ENCODE measurements around the gene ALK.
A peak's percentile ranks its signal among the peaks of the same experiment; 100 is the strongest.

The ALK gene

DNA sequence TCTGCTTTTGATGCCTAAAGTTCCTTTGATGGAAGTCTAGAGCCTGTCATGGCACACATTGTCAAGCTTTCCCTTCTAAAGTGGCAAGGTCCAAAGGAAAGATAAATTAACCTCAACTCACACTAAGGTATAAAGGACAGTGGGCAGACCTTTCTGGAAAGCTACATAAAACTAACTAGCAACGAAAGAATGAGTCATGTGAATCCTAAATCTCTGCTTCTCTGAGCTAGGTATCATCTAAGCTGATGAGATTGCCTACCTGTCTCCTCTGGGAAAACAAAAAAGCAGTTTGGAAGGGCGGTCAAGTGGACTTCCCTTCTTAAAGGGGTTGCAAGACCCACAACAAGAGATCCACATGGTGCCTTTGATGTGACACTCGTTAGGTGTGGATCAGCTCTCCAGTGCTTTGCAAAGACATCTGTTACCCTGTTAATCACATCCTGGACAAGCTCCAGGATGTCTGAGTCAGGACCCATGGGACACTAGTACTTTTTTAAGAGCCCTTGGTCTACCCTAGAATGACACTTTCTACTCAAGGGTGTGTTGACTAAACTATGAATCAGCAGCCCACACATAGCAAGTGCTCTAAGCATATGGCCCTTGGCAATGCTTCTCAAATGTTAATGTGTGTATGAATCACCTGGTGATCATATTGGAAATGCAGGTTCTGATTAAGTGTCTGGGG lies 173.5 kb downstream of the ALK start:
- H4K20me1 ChIP-seq (ENCODE audit: insufficient read depth, low read length) = no peaks in the 10 kb centered on the region

DNA sequence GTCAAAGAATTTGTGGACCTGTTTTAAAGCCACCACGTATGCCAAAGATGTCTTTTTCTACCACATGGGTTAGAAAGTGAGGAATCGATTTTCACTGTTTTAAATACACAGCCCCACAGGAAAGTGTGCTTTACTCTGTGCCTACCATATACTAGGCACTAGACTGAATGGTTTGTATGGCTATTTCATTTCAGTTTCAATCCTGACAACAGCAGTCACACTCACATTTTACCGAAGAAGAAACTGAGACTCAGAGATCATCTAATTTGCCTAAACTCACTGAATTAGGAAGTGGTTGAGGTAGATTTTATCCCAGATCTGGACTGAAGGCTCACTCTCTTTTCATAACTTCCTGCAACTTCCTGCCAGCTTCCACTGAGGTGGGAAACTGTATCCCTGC lies 176.4 kb downstream of the ALK start:
- Histone ChIP-seq H3K9ac (ENCODE audit: low read length) (peak overlapping the region; percentile 25; the same call in 1 of the 2 replicates), H4K20me1 (ENCODE audit: insufficient read depth, low read length) (no peaks in the 10 kb centered on the region), H3K4me3 (ENCODE audit: low read length) (peak overlapping the region; percentile 41; the same call in 1 of the 2 replicates), H2AFZ (ENCODE audit: low read depth, low read length) (no peak overlapping the region), H3K4me2 (ENCODE audit: low read length) (peak overlapping the region; percentile 74), H3K79me2 (ENCODE audit: low read length) (no peaks in the 10 kb centered on the region), H3K27me3 (ENCODE audit: low read depth, low read length) (0 out of 2 replicates have a peak, but pooled peaks cover 4% of the 10 kb centered on the region), H3K27ac (ENCODE audit: low read length) (peak overlapping the region; percentile 42; the same call in 1 of the 2 replicates), H3K36me3 (replicated peaks; ENCODE audit: low read depth, low read length) (no peaks in the 10 kb centered on the region), H3K4me1 (ENCODE audit: low read length) (peaks cover 49% of the 10 kb centered on the region), H3K9me3 (ENCODE audit: insufficient read depth, low read length) (no peaks in the 10 kb centered on the region)
- TF ChIP-seq, protein P1, sequence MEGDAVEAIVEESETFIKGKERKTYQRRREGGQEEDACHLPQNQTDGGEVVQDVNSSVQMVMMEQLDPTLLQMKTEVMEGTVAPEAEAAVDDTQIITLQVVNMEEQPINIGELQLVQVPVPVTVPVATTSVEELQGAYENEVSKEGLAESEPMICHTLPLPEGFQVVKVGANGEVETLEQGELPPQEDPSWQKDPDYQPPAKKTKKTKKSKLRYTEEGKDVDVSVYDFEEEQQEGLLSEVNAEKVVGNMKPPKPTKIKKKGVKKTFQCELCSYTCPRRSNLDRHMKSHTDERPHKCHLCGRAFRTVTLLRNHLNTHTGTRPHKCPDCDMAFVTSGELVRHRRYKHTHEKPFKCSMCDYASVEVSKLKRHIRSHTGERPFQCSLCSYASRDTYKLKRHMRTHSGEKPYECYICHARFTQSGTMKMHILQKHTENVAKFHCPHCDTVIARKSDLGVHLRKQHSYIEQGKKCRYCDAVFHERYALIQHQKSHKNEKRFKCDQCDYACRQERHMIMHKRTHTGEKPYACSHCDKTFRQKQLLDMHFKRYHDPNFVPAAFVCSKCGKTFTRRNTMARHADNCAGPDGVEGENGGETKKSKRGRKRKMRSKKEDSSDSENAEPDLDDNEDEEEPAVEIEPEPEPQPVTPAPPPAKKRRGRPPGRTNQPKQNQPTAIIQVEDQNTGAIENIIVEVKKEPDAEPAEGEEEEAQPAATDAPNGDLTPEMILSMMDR (IDR thresholded peaks at IDR 0.05; ENCODE audit: low read depth, low read length) = no peak
- no peak for TF ChIP-seq EZH2phosphoT487 (IDR thresholded peaks at IDR 0.05; ENCODE audit: low read depth)

More for the DNA sequence above, 173.5 kb downstream of the ALK start:
- H3K9ac ChIP-seq (ENCODE audit: low read length) = no peak overlapping the region
- H2AFZ ChIP-seq (ENCODE audit: low read depth, low read length) = no peak overlapping the region
- H3K27ac ChIP-seq (ENCODE audit: low read length) = no peak overlapping the region
- H3K4me3 ChIP-seq (ENCODE audit: low read length) = no peak overlapping the region
- TF ChIP-seq EZH2phosphoT487 (IDR thresholded peaks at IDR 0.05; ENCODE audit: low read depth) = no peak
- TF ChIP-seq, protein P1 (IDR thresholded peaks at IDR 0.05; ENCODE audit: low read depth, low read length) = no peak
- 0 out of 2 replicates have a peak, but pooled peaks cover 7% of the 10 kb centered on the region for H3K27me3 ChIP-seq (ENCODE audit: low read depth, low read length)
- no peaks in the 10 kb centered on the region for H3K79me2 ChIP-seq (ENCODE audit: low read length)
- H3K9me3 ChIP-seq (ENCODE audit: insufficient read depth, low read length) = no peaks in the 10 kb centered on the region
- no peak overlapping the region for H3K4me2 ChIP-seq (ENCODE audit: low read length)
- peaks cover 69% of the 10 kb centered on the region for H3K4me1 ChIP-seq (ENCODE audit: low read length)
- H3K36me3 ChIP-seq (replicated peaks; ENCODE audit: low read depth, low read length) = no peaks in the 10 kb centered on the region

DNA sequence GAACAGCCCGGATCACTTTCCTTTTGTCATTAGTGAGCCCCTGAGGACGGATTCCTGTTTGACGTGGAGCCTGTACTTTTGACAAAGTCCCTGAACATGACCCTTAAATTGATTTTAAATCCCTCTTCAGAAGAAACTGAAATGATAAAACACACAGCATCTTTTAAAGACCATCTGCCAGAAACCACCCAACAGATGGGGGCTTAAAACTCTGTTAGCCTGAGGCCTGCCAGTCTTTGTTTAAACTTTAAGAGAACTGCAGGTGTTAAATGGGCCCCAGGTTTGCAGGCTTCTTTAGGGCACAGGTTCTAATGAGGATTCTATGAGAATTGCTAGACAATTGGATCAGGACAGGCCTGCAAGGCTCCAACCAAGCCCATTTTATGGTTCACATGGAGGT lies 177.9 kb downstream of the ALK start:
- no peaks in the 10 kb centered on the region for H3K36me3 ChIP-seq (replicated peaks; ENCODE audit: low read depth, low read length)
- H3K4me1 ChIP-seq (ENCODE audit: low read length) = peaks cover 51% of the 10 kb centered on the region
- H2AFZ ChIP-seq (ENCODE audit: low read depth, low read length) = no peak overlapping the region
- no peak overlapping the region for H3K9ac ChIP-seq (ENCODE audit: low read length)
- H3K4me2 ChIP-seq (ENCODE audit: low read length) = no peak overlapping the region
- 0 out of 2 replicates have a peak, but pooled peaks cover 4% of the 10 kb centered on the region for H3K27me3 ChIP-seq (ENCODE audit: low read depth, low read length)
- H3K4me3 ChIP-seq (ENCODE audit: low read length) = no peak overlapping the region
- H3K79me2 ChIP-seq (ENCODE audit: low read length) = no peaks in the 10 kb centered on the region
- H4K20me1 ChIP-seq (ENCODE audit: insufficient read depth, low read length) = no peaks in the 10 kb centered on the region
- no peaks in the 10 kb centered on the region for H3K9me3 ChIP-seq (ENCODE audit: insufficient read depth, low read length)
- H3K27ac ChIP-seq (ENCODE audit: low read length) = no peak overlapping the region
- no peak for TF ChIP-seq EZH2phosphoT487 (IDR thresholded peaks at IDR 0.05; ENCODE audit: low read depth)
- TF ChIP-seq, protein P1 (IDR thresholded peaks at IDR 0.05; ENCODE audit: low read depth, low read length) = no peak

DNA sequence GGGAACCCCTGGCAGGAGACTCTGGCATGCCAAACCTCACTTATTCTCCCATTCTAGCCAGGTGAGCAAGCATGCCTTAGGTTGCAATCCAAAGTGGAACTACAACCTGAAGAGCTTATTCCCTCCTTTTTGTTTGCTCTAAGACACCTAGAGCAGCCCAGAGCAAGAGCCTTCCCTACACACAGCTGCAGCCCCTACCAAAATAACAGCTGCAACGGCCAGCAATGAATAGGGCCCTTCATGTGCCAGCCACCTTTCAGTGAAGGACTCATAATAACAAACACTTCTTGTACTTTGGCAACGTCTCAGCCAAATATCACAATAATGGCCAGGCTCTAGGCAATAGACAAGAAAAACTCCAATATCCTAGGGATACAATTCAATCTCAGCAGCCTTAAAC lies 178.7 kb downstream of the ALK start:
- Histone ChIP-seq H3K9ac (ENCODE audit: low read length) (no peak overlapping the region), H3K4me2 (ENCODE audit: low read length) (no peak overlapping the region), H2AFZ (ENCODE audit: low read depth, low read length) (no peak overlapping the region), H4K20me1 (ENCODE audit: insufficient read depth, low read length) (no peaks in the 10 kb centered on the region), H3K79me2 (ENCODE audit: low read length) (no peaks in the 10 kb centered on the region), H3K27ac (ENCODE audit: low read length) (no peak overlapping the region), H3K9me3 (ENCODE audit: insufficient read depth, low read length) (no peaks in the 10 kb centered on the region), H3K4me3 (ENCODE audit: low read length) (no peak overlapping the region), H3K27me3 (ENCODE audit: low read depth, low read length) (0 out of 2 replicates have a peak, but pooled peaks cover 4% of the 10 kb centered on the region), H3K4me1 (ENCODE audit: low read length) (peaks cover 50% of the 10 kb centered on the region), H3K36me3 (replicated peaks; ENCODE audit: low read depth, low read length) (no peaks in the 10 kb centered on the region)
- TF ChIP-seq, protein P1 (IDR thresholded peaks at IDR 0.05; ENCODE audit: low read depth, low read length) = no peak
- TF ChIP-seq EZH2phosphoT487 (IDR thresholded peaks at IDR 0.05; ENCODE audit: low read depth) = no peak
